Urothelium cell line (cell line): Measurements from ENCODE around the gene FLYWCH2.
"Not testable (repeated sequence)": the region's sequence is repeated elsewhere in the genome, so short reads cannot be mapped to it uniquely, and the experiment has no call there.

Source experiments
- DNase-seq: peaks from one replicate; pipeline ENCODE4 v3.0.0; 2011; ENCODE audit warnings: low spot score, mixed read lengths
- FAIRE-seq: peaks from 2 replicates; lab custom pipeline; 2011; peaks lifted over from hg19 to GRCh38; lab: Jason Lieb, UNC

The FLYWCH2 gene

GRCh38 chr16:2911638-2912329, 28.8 kb downstream of the FLYWCH2 start, which contains the start of gene FLYWCH1:
FLYWCH1 (plus strand) TSS chr16:2911931; CDS start chr16:2929686, 17,755 bp downstream.
- peak; percentile 92 for FAIRE-seq
- DNase-seq = peak; percentile 98

GRCh38 chr16:2912330-2913199, 29.6 kb downstream of the FLYWCH2 start:
- DNase-seq (peak; percentile 27), FAIRE-seq (no peak)

GRCh38 chr16:2913603-2914002, 30.6 kb downstream of the FLYWCH2 start:
- FAIRE-seq (no peak), DNase-seq (no peak)

GRCh38 chr16:2914233-2914632, 31.2 kb downstream of the FLYWCH2 start:
- FAIRE-seq = no peak
- DNase-seq = no peak

- no peak for DNase-seq
These were observed 32.3 kb downstream of the FLYWCH2 start for GRCh38 chr16:2915196-2915929.

GRCh38 chr16:2919511-2920255, 36.7 kb downstream of the FLYWCH2 start:
- peak; percentile 64 for DNase-seq
- FAIRE-seq = no peak

More at GRCh38 chr16:2915196-2915929, 32.3 kb downstream of the FLYWCH2 start:
- FAIRE-seq = no peak

- DNase-seq (no peak), FAIRE-seq (no peak)
These were observed 40.5 kb downstream of the FLYWCH2 start for GRCh38 chr16:2923481-2923880.

GRCh38 chr16:2924901-2925755, 42.1 kb downstream of the FLYWCH2 start:
- FAIRE-seq (no peak), DNase-seq (no peak)

- DNase-seq (no peak), FAIRE-seq (no peak)
These were observed 43.1 kb downstream of the FLYWCH2 start for GRCh38 chr16:2925951-2926649.

GRCh38 chr16:2926650-2926999, 43.6 kb downstream of the FLYWCH2 start:
- FAIRE-seq (no peak), DNase-seq (no peak)

- peak; percentile 75 for DNase-seq
- peak; percentile 89 for FAIRE-seq
These were observed 44.1 kb downstream of the FLYWCH2 start for GRCh38 chr16:2927010-2927646.

GRCh38 chr16:2928151-2928550, 45.1 kb downstream of the FLYWCH2 start:
- not testable (repeated sequence) for FAIRE-seq, DNase-seq

GRCh38 chr16:2928796-2929195, 45.8 kb downstream of the FLYWCH2 start:
- FAIRE-seq (no peak), DNase-seq (no peak)

GRCh38 chr16:2929693-2930092, 46.7 kb downstream of the FLYWCH2 start:
- DNase-seq (no peak), FAIRE-seq (no peak)

- DNase-seq (no peak), FAIRE-seq (no peak)
These were observed 47.2 kb downstream of the FLYWCH2 start for GRCh38 chr16:2930236-2930635.

- DNase-seq, FAIRE-seq: not testable (repeated sequence)
These were observed 48.4 kb downstream of the FLYWCH2 start for GRCh38 chr16:2931231-2931914.

- no peak for FAIRE-seq
These were observed 50.1 kb downstream of the FLYWCH2 start for GRCh38 chr16:2933136-2933535.

GRCh38 chr16:2933701-2934100, 50.7 kb downstream of the FLYWCH2 start:
- FAIRE-seq = no peak

More at GRCh38 chr16:2933136-2933535, 50.1 kb downstream of the FLYWCH2 start:
- DNase-seq = no peak

More at GRCh38 chr16:2933701-2934100, 50.7 kb downstream of the FLYWCH2 start:
- DNase-seq = no peak
